HCT116 (cell line): ENCODE data around the gene ERGIC1.

Experiments used
- CTCF ChIP-seq, 3 experiments: fragments of 200-600 bp in 1 of 3; sonication (generic) in 1 of 3; IDR thresholded peaks in 2 of 3; conservative IDR thresholded peaks in 1 of 3; 2 replicates each; pipeline ENCODE4 v1.5.1; 2012 to 2017; ENCODE audit warnings: low read depth in 2 of 3, low read length in 2 of 3, antibody characterized with exemption in 1 of 3, borderline replicate concordance in 1 of 3, control low read depth in 1 of 3, mild to moderate bottlenecking in 1 of 3, mixed read lengths in 1 of 3, mixed run types in 1 of 3, moderate library complexity in 1 of 3; ENCODE audit not compliant: insufficient read depth in 1 of 3
- EZH2 ChIP-seq: fragments of 200-600 bp; sonication (generic); IDR thresholded peaks from 2 replicates; pipeline ENCODE4 v1.6.1; 2017; ENCODE audit warnings: antibody characterized with exemption, mixed run types
- EZH2phosphoT487 ChIP-seq: fragments of 200-600 bp; IDR thresholded peaks from 2 replicates; pipeline ENCODE4 v1.6.1; 2018; ENCODE audit warnings: antibody characterized with exemption, borderline replicate concordance
- POLR2A ChIP-seq: IDR thresholded peaks from 2 replicates; pipeline ENCODE4 v1.7.0; 2011; ENCODE audit warnings: borderline replicate concordance; ENCODE audit not compliant: insufficient read depth, insufficient read length; ENCODE audit errors: extremely low read depth
- POLR2AphosphoS5 ChIP-seq: IDR thresholded peaks from 2 replicates; pipeline ENCODE4 v1.6.1; 2011; ENCODE audit warnings: mild to moderate bottlenecking, low read depth, low read length, moderate library complexity
- RAD21 ChIP-seq: IDR thresholded peaks from 2 replicates; pipeline ENCODE4 v1.6.1; 2012; ENCODE audit warnings: low read depth, mild to moderate bottlenecking
- SIN3A ChIP-seq: IDR thresholded peaks from 2 replicates; pipeline ENCODE4 v1.6.1; 2012; ENCODE audit warnings: low read depth
- TF ChIP-seq, protein P1 (sequence below): IDR thresholded peaks from 2 replicates; pipeline ENCODE4 v1.6.1; 2012

- TF ChIP-seq CTCF (IDR thresholded peaks at IDR 0.05 in 2 of 3, conservative IDR thresholded peaks at IDR 0.05 in 1 of 3; ENCODE audit: borderline replicate concordance in 1 of 3, insufficient read depth in 1 of 3, low read depth in 2 of 3, low read length in 2 of 3) (no peak), POLR2A (no peak), SIN3A (no peak), EZH2phosphoT487 (no peak), EZH2 (no peak), RAD21 (no peak), POLR2AphosphoS5 (no peak)
- TF ChIP-seq, protein P1, sequence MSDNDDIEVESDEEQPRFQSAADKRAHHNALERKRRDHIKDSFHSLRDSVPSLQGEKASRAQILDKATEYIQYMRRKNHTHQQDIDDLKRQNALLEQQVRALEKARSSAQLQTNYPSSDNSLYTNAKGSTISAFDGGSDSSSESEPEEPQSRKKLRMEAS: no peak
Measured at GRCh38 chr5:172999372-172999973, 165.4 kb downstream of the ERGIC1 start.
